GM12878 (cell line): ENCODE data around the gene COL23A1. TPM values are rescaled to one million over a fixed set of nuclear protein-coding genes. Genes with fewer than 3 reads are reported as not detected.
"Not testable (repeated sequence)": the region's sequence is repeated elsewhere in the genome, so short reads cannot be mapped to it uniquely, and the experiment has no call there.

Experiments
- ATAC-seq: fragments of 200-7000 bp; cut with Tn5 transposase; 3 replicates; pipeline ENCODE4 v1.9.1; 2020; ENCODE audit warnings: mild to moderate bottlenecking, moderate library complexity
- BruUV-seq: library from RNA; stranded (reverse); fragments of 400-500 nt; replicated peaks from 2 replicates; lab custom pipeline; 2021; lab: Mats Ljungman, UMichigan
- CTCF ChIA-PET: fragments of 300-600 bp; sonication (Branson Sonifier 250); formaldehyde crosslinking; extraction: SDS; loops from one replicate; lab custom pipeline; 2021; ENCODE audit warnings: inconsistent platforms; lab: Yijun Ruan, JAX
- POLR2A ChIA-PET: fragments of 350-600 bp; formaldehyde crosslinking; extraction: SDS; loops from one replicate; lab custom pipeline; 2021; ENCODE audit warnings: inconsistent platforms; lab: Charles Lee
- RAD21 ChIA-PET: fragments of 300-600 bp; sonication (Branson Sonifier 250); formaldehyde crosslinking; loops from one replicate; lab custom pipeline; 2023; ENCODE audit warnings: antibody characterized with exemption; ENCODE audit not compliant: unreplicated experiment; lab: Charles Lee
- SMC1A ChIA-PET: fragments of 300-600 bp; sonication (Branson Sonifier 250); formaldehyde crosslinking; loops from one replicate; lab custom pipeline; 2023; ENCODE audit not compliant: unreplicated experiment, uncharacterized antibody; lab: Charles Lee
- DNase-seq: peaks from one replicate; pipeline ENCODE4 v3.0.0-alpha.2; 2011; ENCODE audit warnings: low read depth, low spot score
- FAIRE-seq: peaks from 3 replicates; lab custom pipeline; 2011; peaks lifted over from hg19 to GRCh38; lab: Jason Lieb, UNC
- H2AFZ ChIP-seq: 2 replicates; pipeline ENCODE4 v1.6.0; 2011; ENCODE audit warnings: low read depth, low read length, control low read depth; ENCODE audit not compliant: control insufficient read depth
- H3K27ac ChIP-seq: 2 replicates; pipeline ENCODE4 v1.5.1; 2011; ENCODE audit warnings: control low read depth; ENCODE audit not compliant: control insufficient read depth, insufficient read depth
- H3K27me3 ChIP-seq, 2 experiments: replicated peaks in 1 of 2; 2 replicates each; pipeline versions ENCODE4 v1.6.0 to v1.6.1; 2011; ENCODE audit warnings: low read length in 1 of 2; ENCODE audit not compliant: control insufficient read depth in 2 of 2, insufficient read depth in 2 of 2
- H3K36me3 ChIP-seq, 2 experiments: 2 replicates each; pipeline ENCODE4 v1.5.1; 2011; ENCODE audit warnings: low read length in 1 of 2; ENCODE audit not compliant: control insufficient read depth in 2 of 2, insufficient read depth in 2 of 2
- H3K4me1 ChIP-seq: 2 replicates; pipeline ENCODE4 v1.6.1; 2011; ENCODE audit warnings: mild to moderate bottlenecking, low read length, moderate library complexity, mixed read lengths; ENCODE audit not compliant: control insufficient read depth, insufficient read depth
- H3K4me2 ChIP-seq: 2 replicates; pipeline ENCODE4 v1.6.0; 2011; ENCODE audit warnings: control low read depth; ENCODE audit not compliant: control insufficient read depth, insufficient read depth
- H3K4me3 ChIP-seq: fragments of 200-600 bp; sonication (generic); 2 replicates; pipeline ENCODE4 v1.5.1; 2016
- H3K79me2 ChIP-seq: 2 replicates; pipeline ENCODE4 v1.6.0; 2011; ENCODE audit warnings: low read length; ENCODE audit not compliant: control insufficient read depth, insufficient read depth
- H3K9ac ChIP-seq: 2 replicates; pipeline ENCODE4 v1.8.0; 2011; ENCODE audit warnings: low read length, control low read depth, mixed read lengths; ENCODE audit not compliant: control insufficient read depth, insufficient read depth
- H3K9me3 ChIP-seq: replicated peaks from 3 replicates; pipeline ENCODE4 v1.5.1; 2011; ENCODE audit warnings: mild to moderate bottlenecking, low read length; ENCODE audit not compliant: control insufficient read depth, insufficient read depth
- H4K20me1 ChIP-seq: 2 replicates; pipeline ENCODE4 v1.6.0; 2011; ENCODE audit not compliant: control insufficient read depth, insufficient read depth
- BACH1 ChIP-seq: fragments of 450-650 bp; IDR thresholded peaks from 2 replicates; pipeline ENCODE4 v1.6.1; 2017; ENCODE audit warnings: mild to moderate bottlenecking, borderline replicate concordance
- CBFB ChIP-seq: IDR thresholded peaks from 2 replicates; pipeline ENCODE4 v1.6.1; 2016; ENCODE audit warnings: antibody characterized with exemption, low read depth
- CEBPB ChIP-seq, 2 experiments: fragments of 150-350 bp in 1 of 2; IDR thresholded peaks; 2 replicates each; pipeline ENCODE4 v1.6.1; 2012 to 2014; ENCODE audit warnings: low read depth in 2 of 2, low read length in 2 of 2, borderline replicate concordance in 1 of 2, inconsistent platforms in 1 of 2
- FOXK2 ChIP-seq: fragments of 450-650 bp; IDR thresholded peaks from 2 replicates; pipeline ENCODE4 v1.6.1; 2017; ENCODE audit warnings: mild to moderate bottlenecking, moderate library complexity
- KDM1A ChIP-seq: fragments of 200-600 bp; sonication (generic); IDR thresholded peaks from 2 replicates; pipeline ENCODE4 v1.6.1; 2016; ENCODE audit warnings: borderline replicate concordance
- PAX5 ChIP-seq: IDR thresholded peaks from 2 replicates; pipeline ENCODE4 v1.6.1; 2011; ENCODE audit warnings: low read depth, low read length, borderline replicate concordance
- SUZ12 ChIP-seq: fragments of 200-600 bp; sonication (generic); IDR thresholded peaks from one replicate; pipeline ENCODE4 v1.6.1; 2018; ENCODE audit warnings: antibody characterized with exemption, mild to moderate bottlenecking; ENCODE audit not compliant: unreplicated experiment
- TCF7 ChIP-seq: IDR thresholded peaks from 2 replicates; pipeline ENCODE4 v1.6.1; 2014; ENCODE audit warnings: antibody characterized with exemption, borderline replicate concordance
- USF2 ChIP-seq: IDR thresholded peaks from 2 replicates; pipeline ENCODE4 v1.6.1; 2011; ENCODE audit warnings: low read depth, low read length, improper control_type of control experiment, borderline replicate concordance
- WRNIP1 ChIP-seq: IDR thresholded peaks from 2 replicates; pipeline ENCODE4 v1.6.1; 2011; ENCODE audit warnings: low read depth, low read length, improper control_type of control experiment, borderline replicate concordance
- ZBTB40 ChIP-seq: fragments of 450-650 bp; IDR thresholded peaks from 2 replicates; pipeline ENCODE4 v1.6.1; 2016; ENCODE audit warnings: mild to moderate bottlenecking, moderate library complexity, borderline replicate concordance
- WGBS: methylation state at CpG from one replicate; pipeline ENCODE4 v1.1.6; 2016; ENCODE audit warnings: low lambda C conversion rate; ENCODE audit not compliant: insufficient replicate concordance, insufficient coverage; ENCODE audit errors: missing lambda C conversion rate; 5-methylcytosine and 5-hydroxymethylcytosine counted together
- in situ Hi-C: fragments of 300-500 bp; cut with MboI; formaldehyde crosslinking; loops from 9 replicates; pipeline ENCODE4 v1.14.3; 2018; ENCODE audit warnings: mixed read lengths
- intact Hi-C: fragments of 100-400 bp; cut with micrococcal nuclease; formaldehyde crosslinking; loops from one replicate; pipeline ENCODE4 v1.14.2; 2022; ENCODE audit not compliant: unreplicated experiment
- polyA plus RNA-seq, 11 experiments: library from polyadenylated mRNA; depleted of rRNA in 4 of 11; unstranded in 6 of 11; stranded (reverse) in 5 of 11; fragments of >200 nt; fragmentation: Nextera tagmentation in 4 of 11; fragmentation: Illumina TruSeq in 1 of 11; extraction: Ambion mirVana in 4 of 11; extraction: Trizol in 1 of 11; gene quantifications; 1 replicate in 1 of 11; 2 replicates in 10 of 11; pipeline versions ENCODE4 v1.2.1 to v1.2.3, GENCODE V29; 2011 to 2016; ENCODE audit warnings: inconsistent platforms in 2 of 11, missing spikeins in 2 of 11, low read depth in 1 of 11
- total RNA-seq, 4 experiments: library from RNA; depleted of rRNA in 3 of 4; stranded (reverse); fragments of >200 nt in 3 of 4; fragmentation: Illumina TruSeq in 1 of 4; extraction: Trizol in 1 of 4; gene quantifications; 2 replicates each; pipeline versions ENCODE4 v1.2.1 to v1.2.3, GENCODE V29; 2013 to 2021

The COL23A1 gene
- total and polyA plus RNA-seq, 10 of the 15 experiments (the other 5 are each of a cell fraction or from before 2014, with no cell fraction given), result 0.03 to 0.83 (median 0.09) TPM; not detected in 5

DNA sequence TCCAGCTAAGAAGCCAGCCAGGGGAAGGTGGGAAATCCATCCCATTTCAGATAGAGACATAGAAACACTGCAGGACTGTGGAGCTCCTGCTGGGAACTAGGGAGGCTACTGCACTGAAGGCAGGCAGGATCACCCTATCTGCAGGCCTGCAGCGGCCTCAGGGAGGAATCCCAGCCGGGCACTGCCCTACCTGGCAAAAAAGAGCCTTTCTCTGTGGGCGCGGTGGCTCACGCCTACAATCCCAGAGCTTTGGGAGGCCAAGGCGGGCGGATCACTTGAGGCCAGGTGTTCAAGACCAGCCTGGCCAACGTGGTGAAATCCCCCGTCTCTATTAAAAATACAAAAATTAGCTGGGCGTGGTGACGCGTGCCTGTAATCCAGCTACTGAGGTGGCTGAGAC is 286.2 kb downstream of the COL23A1 start:
- Histone ChIP-seq H3K4me1 (no peaks in the 10 kb centered on the region; the same call in 1 of the 2 replicates), H3K79me2 (no peaks in the 10 kb centered on the region), H2AFZ (no peak overlapping the region), H3K4me3 (no peak overlapping the region), H4K20me1 (no peaks in the 10 kb centered on the region), H3K9ac (no peak overlapping the region), H3K36me3 (no peaks in the 10 kb centered on the region), H3K27ac (no peak overlapping the region), H3K27me3 (no peaks in the 10 kb centered on the region; a peak in 2 of 4 replicates), H3K9me3 (peaks cover 2% of the 10 kb centered on the region; the same call in 2 of the 3 replicates), H3K4me2 (no peak overlapping the region)
- FAIRE-seq, result no peak
- CTCF ChIA-PET, result no interaction called here
- no peak for ATAC-seq
- POLR2A ChIA-PET, result no interaction called here
- no peak for TF ChIP-seq CBFB
- no peak for TF ChIP-seq WRNIP1
- TF ChIP-seq PAX5, result no peak
- no peak for TF ChIP-seq BACH1
- no peak for TF ChIP-seq TCF7
- no peak for TF ChIP-seq USF2
- TF ChIP-seq CEBPB (IDR thresholded peaks at IDR 0.05; ENCODE audit: borderline replicate concordance in 1 of 2, low read depth in 2 of 2, low read length in 2 of 2), result no peak
- no peak for TF ChIP-seq FOXK2
- TF ChIP-seq SUZ12, result no peak
- TF ChIP-seq KDM1A, result no peak
- TF ChIP-seq ZBTB40, result no peak
- in situ Hi-C loops (no loop called here), intact Hi-C loops (no loop called here)
- no peak for DNase-seq
- WGBS, result 59% methylated on average over 12 of the region's 12 CpGs
- RAD21 ChIA-PET, result no interaction called here
- no TSS peak for BruUV-seq
- SMC1A ChIA-PET, result no interaction called here

- CTCF ChIA-PET, H3K79me2 ChIP-seq, FAIRE-seq, H3K4me1 ChIP-seq, POLR2A ChIA-PET, intact Hi-C loops, RAD21 ChIA-PET, H3K4me3 ChIP-seq, H3K9me3 ChIP-seq, ATAC-seq, H4K20me1 ChIP-seq, H3K27me3 ChIP-seq, H2AFZ ChIP-seq, H3K4me2 ChIP-seq, H3K36me3 ChIP-seq, SMC1A ChIA-PET, BruUV-seq, H3K27ac ChIP-seq, H3K9ac ChIP-seq, in situ Hi-C loops, DNase-seq: not testable (repeated sequence)
- WGBS, result under 1% methylated on average over 16 of the region's 16 CpGs
Observed at GRCh38 chr5:178302321-178302720, 287.9 kb downstream of the COL23A1 start.
